AG09319 (cell line): ENCODE data around the gene SNIP1.
"Not testable (repeated sequence)": the region's sequence is repeated elsewhere in the genome, so short reads cannot be mapped to it uniquely, and the experiment has no call there.

Experiments used
- DNase-seq: peaks from one replicate; pipeline ENCODE4 v3.0.0-alpha.2; 2010; ENCODE audit warnings: low read depth; ENCODE audit errors: extremely low read depth
- TF ChIP-seq, protein P1 (sequence below): IDR thresholded peaks from 2 replicates; pipeline ENCODE4 v1.5.1; 2011; ENCODE audit warnings: low read depth, mild to moderate bottlenecking, inconsistent platforms, low read length, moderate library complexity

Gene SNIP1

DNA sequence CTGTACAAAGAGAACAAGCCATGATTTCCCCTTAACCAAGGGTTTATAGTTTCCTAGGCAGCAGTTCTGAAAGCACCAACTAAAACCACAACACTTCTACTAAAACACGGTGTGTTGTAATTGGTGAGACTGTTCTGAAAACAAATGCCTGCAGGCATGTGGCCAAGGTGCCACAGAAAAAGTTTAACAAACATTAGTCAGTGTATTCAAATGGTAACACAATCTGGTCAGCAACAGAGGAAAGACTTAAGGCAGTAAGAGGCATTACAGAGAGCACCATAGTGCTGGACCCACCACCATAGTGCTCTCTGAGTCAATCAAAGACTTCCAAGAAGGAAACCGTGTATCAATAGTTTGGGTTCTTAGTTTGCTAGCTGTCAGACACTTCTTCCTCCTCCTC is 16.7 kb downstream of the SNIP1 start:
- TF ChIP-seq, protein P1, sequence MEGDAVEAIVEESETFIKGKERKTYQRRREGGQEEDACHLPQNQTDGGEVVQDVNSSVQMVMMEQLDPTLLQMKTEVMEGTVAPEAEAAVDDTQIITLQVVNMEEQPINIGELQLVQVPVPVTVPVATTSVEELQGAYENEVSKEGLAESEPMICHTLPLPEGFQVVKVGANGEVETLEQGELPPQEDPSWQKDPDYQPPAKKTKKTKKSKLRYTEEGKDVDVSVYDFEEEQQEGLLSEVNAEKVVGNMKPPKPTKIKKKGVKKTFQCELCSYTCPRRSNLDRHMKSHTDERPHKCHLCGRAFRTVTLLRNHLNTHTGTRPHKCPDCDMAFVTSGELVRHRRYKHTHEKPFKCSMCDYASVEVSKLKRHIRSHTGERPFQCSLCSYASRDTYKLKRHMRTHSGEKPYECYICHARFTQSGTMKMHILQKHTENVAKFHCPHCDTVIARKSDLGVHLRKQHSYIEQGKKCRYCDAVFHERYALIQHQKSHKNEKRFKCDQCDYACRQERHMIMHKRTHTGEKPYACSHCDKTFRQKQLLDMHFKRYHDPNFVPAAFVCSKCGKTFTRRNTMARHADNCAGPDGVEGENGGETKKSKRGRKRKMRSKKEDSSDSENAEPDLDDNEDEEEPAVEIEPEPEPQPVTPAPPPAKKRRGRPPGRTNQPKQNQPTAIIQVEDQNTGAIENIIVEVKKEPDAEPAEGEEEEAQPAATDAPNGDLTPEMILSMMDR: no peak
- DNase-seq: no peak

DNA sequence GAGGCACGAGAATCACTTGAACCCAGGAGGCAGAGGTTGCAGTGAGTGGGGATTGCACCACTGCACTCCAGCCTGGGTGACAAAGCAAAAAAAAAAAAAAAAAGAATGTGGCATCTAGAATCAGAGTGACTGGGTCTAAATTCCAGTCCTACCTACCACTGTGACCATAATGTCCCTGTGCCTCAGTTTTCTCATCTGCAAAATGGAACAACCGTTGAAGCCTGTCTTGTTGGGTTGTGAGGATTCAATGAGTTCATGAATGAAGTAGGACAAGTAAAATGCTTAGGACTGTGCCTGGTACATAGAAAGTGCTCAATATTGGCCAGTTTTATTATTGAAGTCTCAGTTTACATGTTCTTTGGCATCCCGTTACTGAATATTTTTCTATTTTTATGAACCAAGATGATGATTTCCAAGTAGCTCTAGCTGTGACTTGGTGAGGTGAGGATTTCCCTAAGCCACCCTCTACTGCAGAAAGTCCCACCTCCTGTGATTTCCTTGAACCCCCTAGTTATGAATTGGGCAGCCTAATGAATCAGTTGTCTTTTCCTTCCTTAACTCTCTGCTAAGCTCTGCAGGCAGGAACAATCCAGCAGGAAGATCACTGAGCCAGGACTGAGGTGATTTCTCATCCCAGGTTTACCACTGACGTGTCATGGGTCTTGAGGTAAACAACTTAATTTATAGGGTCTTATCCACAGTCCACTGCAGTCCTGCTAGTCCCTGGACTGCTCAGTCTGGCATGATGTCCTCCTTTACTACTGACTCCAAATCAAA is 20.6 kb downstream of the SNIP1 start:
- TF ChIP-seq, protein P1: no peak
- no peak for DNase-seq

DNA sequence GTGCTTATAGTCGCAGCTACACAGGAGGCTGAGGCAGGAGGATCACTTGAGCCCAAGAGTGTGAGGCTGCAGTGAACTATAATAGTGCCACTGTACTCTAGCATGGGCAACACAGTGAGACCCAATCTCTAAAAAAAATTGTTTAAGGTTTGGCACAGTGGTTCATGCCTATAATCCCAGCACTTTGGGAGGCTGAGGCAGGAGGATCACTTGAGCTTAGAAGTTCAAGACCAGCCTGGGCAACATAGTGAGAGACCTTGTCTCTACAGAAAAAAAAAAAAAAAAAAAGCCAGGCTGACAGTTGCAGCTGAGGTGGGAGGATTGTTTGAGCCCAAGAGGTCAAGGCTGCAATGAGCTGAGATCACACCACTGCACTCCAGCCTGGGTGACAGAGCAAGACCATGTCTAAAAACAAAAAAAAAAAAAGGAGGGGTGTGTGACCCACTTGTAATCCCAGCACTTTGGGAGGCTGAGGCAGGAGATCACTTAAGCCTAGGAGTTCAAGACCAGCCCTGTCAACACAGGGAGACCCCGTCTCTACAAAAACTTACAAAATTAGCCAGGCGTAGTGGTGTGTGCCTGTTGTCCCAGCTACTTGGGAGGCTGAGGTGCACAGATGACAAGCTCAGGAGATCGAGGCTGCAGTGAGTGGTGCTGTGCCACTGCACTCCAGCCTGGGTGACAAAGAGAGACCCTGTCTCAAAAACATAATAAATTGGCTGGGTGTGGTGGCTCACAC is 21.5 kb downstream of the SNIP1 start:
- not testable (repeated sequence) for DNase-seq

DNA sequence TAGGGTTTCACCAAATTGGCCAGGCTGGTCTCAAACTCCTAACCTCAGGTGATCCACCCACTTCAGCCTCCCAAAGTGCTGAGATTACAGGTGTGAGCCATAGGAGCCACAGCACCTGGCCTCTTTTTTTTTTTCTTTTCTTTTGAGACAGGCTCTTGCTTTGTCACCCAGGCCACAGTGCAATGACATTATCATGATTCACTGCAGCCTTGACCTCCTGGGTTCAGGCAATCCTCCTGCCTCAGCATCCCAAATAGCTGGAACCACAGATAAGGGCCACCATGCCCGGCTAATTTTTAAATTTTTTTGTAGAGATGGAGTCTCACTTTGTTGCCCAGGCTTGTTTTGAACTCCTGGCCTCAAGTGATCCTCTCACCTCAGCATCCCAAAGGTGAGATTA is 24.2 kb downstream of the SNIP1 start:
- not testable (repeated sequence) for DNase-seq

DNA sequence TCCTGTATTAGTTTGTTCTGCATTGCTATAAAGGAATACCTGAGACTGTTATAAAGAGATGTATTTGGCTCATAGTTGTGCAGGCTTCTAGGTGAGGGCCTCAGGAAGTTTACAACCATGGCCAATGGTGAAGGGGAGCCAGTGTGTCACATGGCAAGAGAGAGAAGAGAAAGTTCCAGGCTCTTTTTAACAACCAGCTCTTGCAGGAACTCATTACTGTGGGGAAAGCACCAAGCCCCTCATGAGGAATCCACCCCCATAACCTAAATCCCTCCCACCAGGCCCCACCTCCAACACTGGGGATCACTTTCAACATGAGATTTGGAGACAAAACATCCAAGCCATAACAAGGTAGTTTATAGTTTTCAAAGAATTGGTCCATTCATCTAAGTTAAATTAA is 34.5 kb downstream of the SNIP1 start:
- TF ChIP-seq, protein P1: no peak
- no peak for DNase-seq

DNA sequence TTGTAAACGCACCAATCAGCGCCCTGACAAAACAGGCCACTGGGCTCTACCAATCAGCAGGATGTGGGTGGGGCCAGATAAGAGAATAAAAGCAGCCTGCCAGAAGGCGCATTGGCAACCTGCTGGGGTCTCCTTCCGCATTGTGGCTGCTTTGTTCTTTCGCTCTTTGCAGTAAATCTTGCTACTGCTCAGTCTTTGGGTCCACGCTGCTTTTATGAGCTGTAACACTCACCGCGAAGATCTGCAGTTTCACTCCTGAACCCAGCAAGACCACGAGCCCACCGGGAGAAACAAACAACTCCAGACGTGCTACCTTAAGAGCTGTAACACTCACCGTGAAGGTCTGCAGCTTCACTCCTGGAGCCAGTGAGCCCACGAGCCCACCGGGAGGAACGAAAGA is 35.2 kb downstream of the SNIP1 start:
- not testable (repeated sequence) for DNase-seq

DNA sequence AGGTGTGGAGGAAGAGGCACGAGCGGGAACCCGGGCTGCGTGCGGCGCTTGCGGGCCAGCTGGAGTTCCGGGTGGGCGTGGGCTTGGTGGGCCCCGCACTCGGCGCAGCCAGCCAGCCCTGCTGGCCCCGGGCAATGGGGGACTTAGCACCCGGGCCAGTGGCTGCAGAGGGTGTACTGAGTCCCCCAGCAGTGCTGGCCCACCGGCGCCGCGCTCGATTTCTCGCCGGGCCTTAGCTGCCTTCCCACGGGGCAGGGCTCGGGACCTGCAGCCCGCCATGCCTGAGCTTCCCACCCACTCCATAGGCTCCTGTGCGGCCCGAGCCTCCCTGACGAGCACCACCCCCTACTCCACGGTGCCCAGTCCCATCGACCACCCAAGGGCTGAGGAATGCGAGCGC is 35.9 kb downstream of the SNIP1 start:
- DNase-seq: not testable (repeated sequence)

DNA sequence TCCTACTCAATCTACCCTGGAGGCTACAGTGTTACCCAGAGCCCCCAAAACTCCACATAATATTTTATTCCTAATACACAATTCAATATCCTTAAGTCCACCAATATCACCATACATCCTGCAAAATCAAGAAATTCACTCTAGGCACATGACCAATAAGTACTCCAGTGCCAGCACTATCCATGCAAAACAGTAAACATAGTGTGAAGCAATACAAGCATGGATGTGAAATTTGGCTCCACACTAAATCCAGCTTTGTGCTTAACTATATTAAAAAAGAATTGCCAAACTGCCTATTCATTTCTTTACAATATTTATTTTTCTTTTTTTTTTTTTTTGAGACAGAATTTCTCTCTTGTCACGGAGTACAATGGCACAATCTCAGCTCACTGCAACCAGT is 36.5 kb downstream of the SNIP1 start:
- no peak for DNase-seq
- TF ChIP-seq, protein P1: no peak

DNA sequence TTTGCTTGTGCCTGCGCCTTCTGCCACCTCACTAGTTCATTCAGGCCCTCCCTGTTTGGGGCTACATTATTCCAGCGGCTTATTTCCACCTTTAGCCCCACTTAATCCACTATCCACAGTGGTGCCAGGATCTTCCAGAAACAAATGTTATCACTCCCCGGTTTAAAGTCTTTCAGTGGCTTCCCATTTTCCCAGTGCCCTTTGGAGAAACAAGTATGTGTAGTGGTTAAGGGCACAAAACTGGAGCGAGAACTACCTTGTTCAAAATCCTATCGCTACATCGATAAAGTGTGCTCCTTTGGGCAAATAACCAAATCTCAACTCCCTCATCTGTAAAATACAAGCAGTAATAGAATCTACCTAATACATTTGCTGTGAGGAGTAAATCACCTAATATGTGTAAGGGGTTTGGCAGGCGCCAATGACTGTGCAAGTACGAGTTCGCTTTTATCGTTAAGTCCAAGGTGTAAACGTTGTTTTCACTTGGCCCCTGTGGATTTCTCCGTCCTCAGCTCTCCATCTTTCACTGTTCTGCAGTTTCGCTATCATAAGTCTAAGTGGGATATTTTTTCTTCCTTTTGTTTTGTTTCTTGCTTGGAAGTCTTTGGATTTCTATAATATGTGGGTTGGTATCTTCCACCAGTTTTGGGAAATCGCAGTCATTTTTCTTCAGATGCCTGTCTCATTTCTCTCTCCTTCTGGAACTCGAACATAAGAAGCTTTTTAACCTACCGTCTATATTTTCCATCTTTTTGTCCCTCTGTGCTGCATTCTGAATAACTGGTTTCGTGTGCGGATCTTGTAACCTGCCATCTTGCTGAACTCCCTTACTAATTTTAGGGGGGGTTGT is 38.7 kb downstream of the SNIP1 start:
- TF ChIP-seq, protein P1: no peak

More for the DNA sequence above, 38.7 kb downstream of the SNIP1 start:
- DNase-seq: no peak
